Liver (tissue), 9 donors: ENCODE measurements around the gene BTBD17. TPM values are rescaled to one million over a fixed set of nuclear protein-coding genes. Genes with fewer than 3 reads are reported as not detected.
A peak's percentile ranks its signal among the peaks of the same experiment; 100 is the strongest.

Experiments used
- DNase-seq: peaks from one replicate; pipeline ENCODE4 v3.0.0-alpha.2; 2017; ENCODE audit warnings: low spot score
- H3K27ac ChIP-seq, 2 donors: one replicate each; pipeline ENCODE4 v1.7.0; 2013; ENCODE audit warnings: inconsistent platforms in 2 of 2, low read length in 2 of 2, control low read depth in 1 of 2, low read depth in 1 of 2, mild to moderate bottlenecking in 1 of 2
- H3K27me3 ChIP-seq, 4 donors: one replicate each; pipeline versions ENCODE4 v1.6.1 to v1.7.0; 2013; ENCODE audit warnings: low read length in 3 of 4, inconsistent platforms in 1 of 4, mild to moderate bottlenecking in 1 of 4, moderate library complexity in 1 of 4; ENCODE audit not compliant: control insufficient read depth in 4 of 4, insufficient read depth in 4 of 4
- H3K36me3 ChIP-seq, 4 donors: one replicate each; pipeline versions ENCODE4 v1.6.1 to v1.7.0; 2013; ENCODE audit warnings: low read length in 3 of 4, mild to moderate bottlenecking in 3 of 4, low read depth in 1 of 4, moderate library complexity in 1 of 4; ENCODE audit not compliant: control insufficient read depth in 4 of 4, insufficient read depth in 3 of 4
- H3K4me1 ChIP-seq, 4 donors: one replicate each; pipeline versions ENCODE4 v1.6.1 to v1.7.0; 2013; ENCODE audit warnings: low read length in 3 of 4, mild to moderate bottlenecking in 3 of 4, moderate library complexity in 1 of 4; ENCODE audit not compliant: control insufficient read depth in 4 of 4, insufficient read depth in 4 of 4
- H3K4me3 ChIP-seq, 3 donors: one replicate each; pipeline versions ENCODE4 v1.6.1 to v1.7.0; 2013; ENCODE audit warnings: low read length in 3 of 3, control low read depth in 1 of 3, low read depth in 1 of 3, mild to moderate bottlenecking in 1 of 3
- H3K9ac ChIP-seq, 2 donors: one replicate each; pipeline ENCODE4 v1.7.0; 2013; ENCODE audit warnings: low read length in 2 of 2, mild to moderate bottlenecking in 2 of 2, moderate library complexity in 2 of 2, control low read depth in 1 of 2, low read depth in 1 of 2
- H3K9me3 ChIP-seq, 4 donors: one replicate each; pipeline versions ENCODE4 v1.6.1 to v1.7.0; 2013; ENCODE audit warnings: low read length in 3 of 4; ENCODE audit not compliant: control insufficient read depth in 4 of 4
- CTCF ChIP-seq: fragments of 150-350 bp; IDR thresholded peaks from 2 replicates; pipeline ENCODE4 v1.5.1; 2017; ENCODE audit warnings: improper control_type of control experiment, low read depth, low read length; ENCODE audit not compliant: missing input control
- EGR1 ChIP-seq, 2 donors: IDR thresholded peaks; 2 replicates each; pipeline ENCODE4 v1.6.1; 2016 to 2018; ENCODE audit warnings: antibody characterized with exemption in 2 of 2, low read depth in 2 of 2
- FOXA2 ChIP-seq: IDR thresholded peaks from 2 replicates; pipeline ENCODE4 v1.6.1; 2016; ENCODE audit warnings: antibody characterized with exemption
- HNF4A ChIP-seq, 2 donors: conservative IDR thresholded peaks; 2 replicates each; pipeline ENCODE4 v1.6.1; 2016; ENCODE audit warnings: antibody characterized with exemption in 2 of 2, mild to moderate bottlenecking in 2 of 2
- HNF4G ChIP-seq: IDR thresholded peaks from 2 replicates; pipeline ENCODE4 v1.6.1; 2016; ENCODE audit warnings: antibody characterized with exemption
- JUND ChIP-seq, 2 donors: IDR thresholded peaks; 2 replicates each; pipeline ENCODE4 v1.6.1; 2016; ENCODE audit warnings: antibody characterized with exemption in 2 of 2
- MAX ChIP-seq: IDR thresholded peaks from 2 replicates; pipeline ENCODE4 v1.6.1; 2016; ENCODE audit warnings: antibody characterized with exemption
- NR2F2 ChIP-seq: IDR thresholded peaks from 2 replicates; pipeline ENCODE4 v1.6.1; 2016; ENCODE audit warnings: antibody characterized with exemption
- RAD21 ChIP-seq, 2 donors: IDR thresholded peaks; 2 replicates each; pipeline ENCODE4 v1.6.1; 2016; ENCODE audit warnings: antibody characterized with exemption in 2 of 2, mild to moderate bottlenecking in 2 of 2
- SP1 ChIP-seq: IDR thresholded peaks from 2 replicates; pipeline ENCODE4 v1.6.1; 2018; ENCODE audit warnings: antibody characterized with exemption, mild to moderate bottlenecking
- YY1 ChIP-seq: IDR thresholded peaks from 2 replicates; pipeline ENCODE4 v1.6.1; 2016; ENCODE audit warnings: antibody characterized with exemption, mild to moderate bottlenecking
- ZBTB33 ChIP-seq: IDR thresholded peaks from 2 replicates; pipeline ENCODE4 v1.6.1; 2016; ENCODE audit warnings: antibody characterized with exemption
- WGBS: extraction: QIAGEN DNeasy Blood & Tissue Kit; methylation state at CpG from one replicate; pipeline ENCODE4 v1.1.7; 2013; 5-methylcytosine and 5-hydroxymethylcytosine counted together
- polyA plus RNA-seq, 2 donors: library from polyadenylated mRNA; stranded (reverse) in 1 of 2; unstranded in 1 of 2; fragments of 200-250 nt in 1 of 2; fragments of >200 nt in 1 of 2; fragmentation: Nextera tagmentation in 1 of 2; extraction: Ambion mirVana in 1 of 2; gene quantifications; one replicate each; pipeline versions ENCODE4 v1.2.1 to v1.2.3, GENCODE V29; 2013 to 2015
- total RNA-seq, 2 donors: library from RNA; depleted of rRNA; stranded (reverse); fragments of >200 nt; gene quantifications; one replicate each; pipeline ENCODE4 v1.2.3, GENCODE V29; 2014
- donor health status: healthy.
- donor health status: healthy.
- donor health status: healthy.
- donor health status: healthy.
- donor health status: healthy.

BTBD17 gene
- total and polyA plus RNA-seq, 4 donors, result not detected

- TF ChIP-seq HNF4G (no peak), EGR1 (IDR thresholded peaks at IDR 0.05; ENCODE audit: low read depth in 2 of 2) (no peak), JUND (IDR thresholded peaks at IDR 0.05) (no peak), FOXA2 (no peak), SP1 (no peak), YY1 (no peak), NR2F2 (no peak), CTCF (no peak), HNF4A (conservative IDR thresholded peaks at IDR 0.05) (no peak)
- no peaks in the 10 kb centered on the region for H3K4me1 ChIP-seq
- no peaks in the 10 kb centered on the region for H3K9me3 ChIP-seq
- H3K36me3 ChIP-seq, result no peaks in the 10 kb centered on the region
- H3K27me3 ChIP-seq, result no peaks in the 10 kb centered on the region
- 86% methylated on average over 17 of the region's 17 CpGs for WGBS
- H3K4me3 ChIP-seq, result no peak overlapping the region
- H3K27ac ChIP-seq, result no peak overlapping the region
- no peak for DNase-seq
- no peak overlapping the region for H3K9ac ChIP-seq
Observed at GRCh38 chr17:74387365-74388218, 25.9 kb upstream of the BTBD17 start.

- H3K27me3 ChIP-seq, result no peaks in the 10 kb centered on the region
- peak overlapping the region in 1 of 2 donors; percentile 25 for H3K27ac ChIP-seq
- H3K36me3 ChIP-seq, result no peaks in the 10 kb centered on the region
- H3K9me3 ChIP-seq, result no peaks in the 10 kb centered on the region
- TF ChIP-seq JUND (IDR thresholded peaks at IDR 0.05) (peak in 1 of 2 donors; percentile 19), NR2F2 (peak; percentile 58), FOXA2 (no peak)
- no peak overlapping the region for H3K9ac ChIP-seq
- WGBS, result 72% methylated on average over 8 of the region's 8 CpGs
- DNase-seq, result no peak
- H3K4me3 ChIP-seq, result no peak overlapping the region
- H3K4me1 ChIP-seq, result no peaks in the 10 kb centered on the region
Observed at GRCh38 chr17:74386386-74386785, 24.7 kb upstream of the BTBD17 start.

GRCh38 chr17:74385201-74385600 lies 23.5 kb upstream of the BTBD17 start:
- H3K9ac ChIP-seq, result no peak overlapping the region
- H3K4me3 ChIP-seq, result no peak overlapping the region
- 87% methylated on average over 3 of the region's 3 CpGs for WGBS
- TF ChIP-seq FOXA2 (no peak), MAX (no peak)
- no peak overlapping the region for H3K27ac ChIP-seq
- H3K9me3 ChIP-seq, result no peaks in the 10 kb centered on the region
- no peak for DNase-seq
- H3K27me3 ChIP-seq, result no peaks in the 10 kb centered on the region
- H3K4me1 ChIP-seq, result peaks cover 0 to 1% (median 0%) of the 10 kb centered on the region in 4 donors
- no peaks in the 10 kb centered on the region for H3K36me3 ChIP-seq

- peaks cover 3 to 9% (median 6%) of the 10 kb centered on the region in 4 donors for H3K4me1 ChIP-seq
- TF ChIP-seq RAD21 (IDR thresholded peaks at IDR 0.05) (no peak), ZBTB33 (no peak)
- no peak overlapping the region for H3K9ac ChIP-seq
- no peak overlapping the region for H3K27ac ChIP-seq
- H3K36me3 ChIP-seq, result no peaks in the 10 kb centered on the region
- WGBS, result 91% methylated on average over 5 of the region's 5 CpGs
- no peak for DNase-seq
- H3K27me3 ChIP-seq, result no peaks in the 10 kb centered on the region
- no peak overlapping the region for H3K4me3 ChIP-seq
- H3K9me3 ChIP-seq, result no peaks in the 10 kb centered on the region
Observed at GRCh38 chr17:74383141-74383540, 21.5 kb upstream of the BTBD17 start.
